Measurements from ENCODE around the gene CXorf49. TPM values are rescaled to one million over a fixed set of nuclear protein-coding genes. Genes with fewer than 3 reads are reported as not detected.
"Not testable (repeated sequence)": the region's sequence is repeated elsewhere in the genome, so short reads cannot be mapped to it uniquely, and the experiment has no call there.

CXorf49 gene
- total and polyA plus RNA-seq, 2 donors (not counting 3 experiments of a cell fraction or from before 2014, with no cell fraction given): not detected

- H3K27me3 ChIP-seq (ENCODE audit: control insufficient read depth in 2 of 2, insufficient read depth in 2 of 2, low read length in 2 of 2); CTCF ChIA-PET; H3K27ac ChIP-seq (ENCODE audit: insufficient read depth, low read depth, low read length); H4K20me1 ChIP-seq (replicated peaks; ENCODE audit: control insufficient read depth, extremely low read depth, insufficient read depth, low read length); H3K36me3 ChIP-seq (ENCODE audit: control insufficient read depth in 2 of 2, extremely low read depth in 1 of 2, insufficient read depth in 2 of 2, low read length in 2 of 2); H2AFZ ChIP-seq (ENCODE audit: low read depth, low read length); H3K4me1 ChIP-seq (ENCODE audit: control insufficient read depth, extremely low read depth, insufficient read depth, low read length); H3K9ac ChIP-seq (replicated peaks; ENCODE audit: extremely low read depth, insufficient read depth, low read length); FAIRE-seq; H3K9me1 ChIP-seq (replicated peaks; ENCODE audit: control insufficient read depth, extremely low read depth, insufficient read depth, low read length); H3K9me3 ChIP-seq (replicated peaks; ENCODE audit: control insufficient read depth, insufficient read depth, low read length); BruUV-seq (replicated peaks); POLR2A ChIA-PET; H3K4me2 ChIP-seq (ENCODE audit: insufficient read depth, low read length); H3K79me2 ChIP-seq (ENCODE audit: control insufficient read depth, insufficient read depth, low read length); intact Hi-C loops (cut with micrococcal nuclease); dilution Hi-C loops (cut with MboI; ENCODE audit: extremely low pct_ligation_motif_present, low sequenced_read_pairs); H3K4me3 ChIP-seq (replicated peaks in 1 of 3; ENCODE audit: insufficient read depth in 1 of 3, low read depth in 1 of 3, low read length in 3 of 3); DNase-seq (ENCODE audit: low read depth, low spot score): not testable (repeated sequence)
Observed at GRCh38 chrX:71716323-71716722, 1.8 kb downstream of the CXorf49 start.

DNA sequence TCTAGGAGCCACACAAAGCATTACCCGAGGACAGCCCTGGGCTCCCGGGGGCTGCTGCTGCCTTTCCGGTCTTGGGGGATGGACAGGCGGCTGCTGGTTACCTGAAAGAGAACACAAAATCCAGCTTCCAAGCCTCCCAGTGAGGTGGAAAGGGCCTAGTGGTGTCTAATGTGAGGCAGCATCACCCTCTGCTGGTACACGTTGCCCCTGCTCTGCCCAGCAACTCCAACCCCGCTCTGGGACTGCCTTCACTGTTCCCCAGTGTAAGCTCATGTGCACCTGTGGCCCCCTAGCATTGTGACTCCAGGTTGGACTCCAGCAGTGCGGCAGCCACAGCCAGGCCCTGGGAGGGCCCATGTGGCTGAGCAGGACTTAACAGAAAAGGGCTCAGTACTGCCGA lies 2.5 kb downstream of the CXorf49 start:
- H3K4me3 ChIP-seq (replicated peaks in 1 of 3; ENCODE audit: insufficient read depth in 1 of 3, low read depth in 1 of 3, low read length in 3 of 3); H3K36me3 ChIP-seq (ENCODE audit: control insufficient read depth in 2 of 2, extremely low read depth in 1 of 2, insufficient read depth in 2 of 2, low read length in 2 of 2); intact Hi-C loops (cut with micrococcal nuclease); BruUV-seq (replicated peaks); dilution Hi-C loops (cut with MboI; ENCODE audit: extremely low pct_ligation_motif_present, low sequenced_read_pairs); H3K9ac ChIP-seq (replicated peaks; ENCODE audit: extremely low read depth, insufficient read depth, low read length); FAIRE-seq; DNase-seq (ENCODE audit: low read depth, low spot score); H2AFZ ChIP-seq (ENCODE audit: low read depth, low read length); H3K9me3 ChIP-seq (replicated peaks; ENCODE audit: control insufficient read depth, insufficient read depth, low read length); H3K4me2 ChIP-seq (ENCODE audit: insufficient read depth, low read length); H4K20me1 ChIP-seq (replicated peaks; ENCODE audit: control insufficient read depth, extremely low read depth, insufficient read depth, low read length); H3K27me3 ChIP-seq (ENCODE audit: control insufficient read depth in 2 of 2, insufficient read depth in 2 of 2, low read length in 2 of 2); H3K79me2 ChIP-seq (ENCODE audit: control insufficient read depth, insufficient read depth, low read length); H3K4me1 ChIP-seq (ENCODE audit: control insufficient read depth, extremely low read depth, insufficient read depth, low read length); POLR2A ChIA-PET; H3K27ac ChIP-seq (ENCODE audit: insufficient read depth, low read depth, low read length); H3K9me1 ChIP-seq (replicated peaks; ENCODE audit: control insufficient read depth, extremely low read depth, insufficient read depth, low read length); CTCF ChIA-PET: not testable (repeated sequence)

DNA sequence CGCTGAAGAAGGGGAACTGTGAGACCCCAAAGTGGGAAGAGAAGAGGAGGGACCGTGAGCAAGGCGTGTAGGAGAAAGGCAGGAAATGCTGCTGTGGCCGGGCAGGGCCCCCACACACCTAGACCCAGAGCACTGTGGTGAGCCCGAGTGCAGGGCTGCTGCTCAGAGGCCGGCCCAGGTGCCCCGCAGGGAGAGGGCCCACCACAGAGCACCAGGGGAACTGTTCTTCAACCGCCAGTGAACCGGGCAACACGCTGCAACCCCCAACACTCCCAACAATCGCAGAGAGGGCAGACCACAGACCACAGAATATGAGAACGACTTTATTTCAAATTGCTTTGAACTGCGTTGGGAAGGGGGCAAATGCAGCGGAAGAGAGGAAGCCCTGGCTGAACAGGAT lies 4.0 kb downstream of the CXorf49 start:
- H3K36me3 ChIP-seq (ENCODE audit: control insufficient read depth in 2 of 2, extremely low read depth in 1 of 2, insufficient read depth in 2 of 2, low read length in 2 of 2); H3K9me3 ChIP-seq (replicated peaks; ENCODE audit: control insufficient read depth, insufficient read depth, low read length); H4K20me1 ChIP-seq (replicated peaks; ENCODE audit: control insufficient read depth, extremely low read depth, insufficient read depth, low read length); H2AFZ ChIP-seq (ENCODE audit: low read depth, low read length); H3K4me2 ChIP-seq (ENCODE audit: insufficient read depth, low read length); POLR2A ChIA-PET; intact Hi-C loops (cut with micrococcal nuclease); DNase-seq (ENCODE audit: low read depth, low spot score); H3K4me1 ChIP-seq (ENCODE audit: control insufficient read depth, extremely low read depth, insufficient read depth, low read length); FAIRE-seq; H3K79me2 ChIP-seq (ENCODE audit: control insufficient read depth, insufficient read depth, low read length); H3K9ac ChIP-seq (replicated peaks; ENCODE audit: extremely low read depth, insufficient read depth, low read length); H3K27me3 ChIP-seq (ENCODE audit: control insufficient read depth in 2 of 2, insufficient read depth in 2 of 2, low read length in 2 of 2); dilution Hi-C loops (cut with MboI; ENCODE audit: extremely low pct_ligation_motif_present, low sequenced_read_pairs); CTCF ChIA-PET; BruUV-seq (replicated peaks); H3K27ac ChIP-seq (ENCODE audit: insufficient read depth, low read depth, low read length); H3K9me1 ChIP-seq (replicated peaks; ENCODE audit: control insufficient read depth, extremely low read depth, insufficient read depth, low read length); H3K4me3 ChIP-seq (replicated peaks in 1 of 3; ENCODE audit: insufficient read depth in 1 of 3, low read depth in 1 of 3, low read length in 3 of 3): not testable (repeated sequence)

DNA sequence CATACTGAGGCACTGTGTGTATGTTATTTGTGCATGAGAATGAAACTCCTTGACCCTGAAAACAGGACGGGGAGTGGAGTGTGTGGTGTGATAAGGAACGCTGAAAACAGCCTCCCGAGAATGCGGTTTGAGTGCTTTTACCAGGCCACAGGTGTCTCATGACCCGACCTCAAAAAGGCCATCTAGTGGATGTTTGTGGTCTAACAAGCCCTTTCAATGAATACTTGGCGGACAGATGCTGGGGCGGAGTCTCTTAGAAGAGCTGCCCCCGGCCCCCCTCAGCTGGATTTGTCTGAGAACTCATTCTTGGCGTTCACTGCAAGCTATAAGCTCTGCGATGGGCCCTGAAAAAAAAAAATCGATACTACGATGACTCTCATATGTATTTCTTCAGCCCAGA lies 15.2 kb downstream of the CXorf49 start:
- POLR2A ChIA-PET; H3K36me3 ChIP-seq (ENCODE audit: control insufficient read depth in 2 of 2, extremely low read depth in 1 of 2, insufficient read depth in 2 of 2, low read length in 2 of 2); H3K79me2 ChIP-seq (ENCODE audit: control insufficient read depth, insufficient read depth, low read length); H3K4me1 ChIP-seq (ENCODE audit: control insufficient read depth, extremely low read depth, insufficient read depth, low read length); H4K20me1 ChIP-seq (replicated peaks; ENCODE audit: control insufficient read depth, extremely low read depth, insufficient read depth, low read length); FAIRE-seq; intact Hi-C loops (cut with micrococcal nuclease); H3K27ac ChIP-seq (ENCODE audit: insufficient read depth, low read depth, low read length); H3K4me3 ChIP-seq (replicated peaks in 1 of 3; ENCODE audit: insufficient read depth in 1 of 3, low read depth in 1 of 3, low read length in 3 of 3); H2AFZ ChIP-seq (ENCODE audit: low read depth, low read length); H3K9me1 ChIP-seq (replicated peaks; ENCODE audit: control insufficient read depth, extremely low read depth, insufficient read depth, low read length); H3K9ac ChIP-seq (replicated peaks; ENCODE audit: extremely low read depth, insufficient read depth, low read length); H3K4me2 ChIP-seq (ENCODE audit: insufficient read depth, low read length); BruUV-seq (replicated peaks); H3K9me3 ChIP-seq (replicated peaks; ENCODE audit: control insufficient read depth, insufficient read depth, low read length); CTCF ChIA-PET; H3K27me3 ChIP-seq (ENCODE audit: control insufficient read depth in 2 of 2, insufficient read depth in 2 of 2, low read length in 2 of 2); DNase-seq (ENCODE audit: low read depth, low spot score); dilution Hi-C loops (cut with MboI; ENCODE audit: extremely low pct_ligation_motif_present, low sequenced_read_pairs): not testable (repeated sequence)
